Measurements from ENCODE around the gene ANXA9. TPM values are rescaled to one million over a fixed set of nuclear protein-coding genes. Genes with fewer than 3 reads are reported as not detected.

Gene ANXA9
- total RNA-seq, 4 donors from 2014 or later: 17.6 to 67.5 (median 45.8) TPM

- Histone ChIP-seq H3K27me3 (no peaks in the 10 kb centered on the region), H3K36me3 (no peaks in the 10 kb centered on the region), H3K4me1 (peaks cover 50% of the 10 kb centered on the region), H3K4me3 (no peak overlapping the region), H3K27ac (no peak overlapping the region), H3K9me3 (no peaks in the 10 kb centered on the region)
- TF ChIP-seq EP300 (IDR thresholded peaks at IDR 0.05) (no peak), POLR2A (IDR thresholded peaks at IDR 0.05) (no peak), CTCF (IDR thresholded peaks at IDR 0.05) (no peak), POLR2AphosphoS5 (IDR thresholded peaks at IDR 0.05) (no peak)
- no peak for DNase-seq (ENCODE audit: low spot score in 2 of 2)
- 63% methylated on average over 5 of the region's 6 CpGs for WGBS
Observed at GRCh38 chr1:150981177-150981804, 801 bp upstream of the ANXA9 start.

- H3K27ac ChIP-seq: no peak overlapping the region
- TF ChIP-seq POLR2A (IDR thresholded peaks at IDR 0.05) (no peak), CTCF (IDR thresholded peaks at IDR 0.05) (no peak), EP300 (IDR thresholded peaks at IDR 0.05) (no peak), POLR2AphosphoS5 (IDR thresholded peaks at IDR 0.05) (no peak)
- H3K9me3 ChIP-seq: no peaks in the 10 kb centered on the region
- H3K4me1 ChIP-seq: peaks cover 17% of the 10 kb centered on the region
- H3K27me3 ChIP-seq: no peaks in the 10 kb centered on the region
- DNase-seq (ENCODE audit: low spot score in 2 of 2): no peak
- H3K36me3 ChIP-seq: no peaks in the 10 kb centered on the region
- H3K4me3 ChIP-seq: no peak overlapping the region
- 92% methylated on average over 2 of the region's 2 CpGs for WGBS
Observed at GRCh38 chr1:150985179-150985825, 3.2 kb downstream of the ANXA9 start.

GRCh38 chr1:150987924-150988323, 5.8 kb downstream of the ANXA9 start:
- no peak for DNase-seq (ENCODE audit: low spot score in 2 of 2)
- H3K9me3 ChIP-seq: no peaks in the 10 kb centered on the region
- no peaks in the 10 kb centered on the region for H3K4me1 ChIP-seq
- H3K4me3 ChIP-seq: no peak overlapping the region
- H3K27me3 ChIP-seq: no peaks in the 10 kb centered on the region
- TF ChIP-seq POLR2AphosphoS5 (IDR thresholded peaks at IDR 0.05) (no peak), EP300 (IDR thresholded peaks at IDR 0.05) (no peak), CTCF (IDR thresholded peaks at IDR 0.05) (no peak), POLR2A (IDR thresholded peaks at IDR 0.05) (no peak)
- H3K36me3 ChIP-seq: no peaks in the 10 kb centered on the region
- WGBS: 94% methylated on average over 7 of the region's 7 CpGs
- no peak overlapping the region for H3K27ac ChIP-seq

GRCh38 chr1:150992626-150993025, 10.5 kb downstream of the ANXA9 start:
- H3K36me3 ChIP-seq: peaks cover 9% of the 10 kb centered on the region
- H3K27ac ChIP-seq: no peak overlapping the region
- TF ChIP-seq POLR2A (IDR thresholded peaks at IDR 0.05): no peak
- no peak for TF ChIP-seq EP300 (IDR thresholded peaks at IDR 0.05)
- TF ChIP-seq CTCF (IDR thresholded peaks at IDR 0.05): no peak
- no peak for TF ChIP-seq POLR2AphosphoS5 (IDR thresholded peaks at IDR 0.05)
- H3K4me3 ChIP-seq: no peak overlapping the region
- no peak for DNase-seq (ENCODE audit: low spot score in 2 of 2)
- peaks cover 15% of the 10 kb centered on the region for H3K4me1 ChIP-seq
- H3K27me3 ChIP-seq: no peaks in the 10 kb centered on the region
- no peaks in the 10 kb centered on the region for H3K9me3 ChIP-seq
- 61% methylated on average over 4 of the region's 4 CpGs for WGBS

GRCh38 chr1:150994248-150994647, 12.2 kb downstream of the ANXA9 start:
- TF ChIP-seq CTCF (IDR thresholded peaks at IDR 0.05): no peak
- no peak for TF ChIP-seq POLR2AphosphoS5 (IDR thresholded peaks at IDR 0.05)
- Histone ChIP-seq H3K4me1 (peaks cover 15% of the 10 kb centered on the region), H3K27me3 (no peaks in the 10 kb centered on the region), H3K4me3 (no peak overlapping the region), H3K36me3 (peaks cover 26% of the 10 kb centered on the region), H3K27ac (no peak overlapping the region), H3K9me3 (no peaks in the 10 kb centered on the region)
- WGBS: 85% methylated on average over 3 of the region's 3 CpGs
- no peak for DNase-seq (ENCODE audit: low spot score in 2 of 2)

Measured in suprapubic skin (tissue), 4 donors.